K562 (cell line): ENCODE results near the gene NRCAM. TPM values are rescaled to one million over a fixed set of nuclear protein-coding genes. Genes with fewer than 3 reads are reported as not detected.

Experiments
- BACH1 ChIP-seq: fragments of 200-800 bp; sonication (Bioruptor generic); IDR thresholded peaks from 2 replicates; pipeline ENCODE4 v1.6.1; 2016; ENCODE audit warnings: missing genetic modification characterization, missing compliant biosample characterization
- CBX3 ChIP-seq, 2 experiments: IDR thresholded peaks; 1 replicate in 1 of 2; 2 replicates in 1 of 2; pipeline ENCODE4 v1.6.1; 2012; ENCODE audit warnings: inconsistent platforms in 2 of 2, low read length in 2 of 2, borderline replicate concordance in 1 of 2, control low read depth in 1 of 2
- CBX8 ChIP-seq: fragments of 200-600 bp; sonication (generic); IDR thresholded peaks from 2 replicates; pipeline ENCODE4 v1.6.1; 2012; ENCODE audit warnings: borderline replicate concordance, mixed run types, low read depth, mild to moderate bottlenecking, moderate library complexity, mixed read lengths, low read length, control low read depth, inconsistent platforms; ENCODE audit not compliant: poor library complexity, severe bottlenecking; ENCODE audit errors: extremely low read depth
- EZH2 ChIP-seq: IDR thresholded peaks from 2 replicates; pipeline ENCODE4 v1.6.1; 2012; ENCODE audit warnings: low read depth, mild to moderate bottlenecking, inconsistent platforms, low read length, borderline replicate concordance
- FOXM1 ChIP-seq, 2 experiments: fragments of 450-650 bp in 1 of 2; sonication (generic) in 1 of 2; formaldehyde crosslinking in 1 of 2; IDR thresholded peaks; 2 replicates each; pipeline versions ENCODE4 v1.6.1 to v1.9.0; 2017 to 2022; ENCODE audit warnings: low read depth in 2 of 2, mild to moderate bottlenecking in 2 of 2, missing genetic modification reagents in 1 of 2, moderate library complexity in 1 of 2
- GTF3C2 ChIP-seq: IDR thresholded peaks from 3 replicates; pipeline ENCODE4 v1.6.1; 2011; ENCODE audit warnings: borderline replicate concordance, mild to moderate bottlenecking, moderate library complexity; ENCODE audit not compliant: insufficient read length; ENCODE audit errors: extremely low read depth
- MAZ ChIP-seq, 2 experiments: fragments of 450-650 bp in 1 of 2; sonication (generic) in 1 of 2; formaldehyde crosslinking; IDR thresholded peaks in 1 of 2; conservative IDR thresholded peaks in 1 of 2; 2 replicates each; pipeline versions ENCODE4 v1.4.0 to v1.5.0; 2020; ENCODE audit warnings: mild to moderate bottlenecking in 1 of 2, missing genetic modification reagents in 1 of 2
- MYNN ChIP-seq, 2 experiments: sonication (generic); formaldehyde crosslinking in 1 of 2; IDR thresholded peaks; 2 replicates each; pipeline versions ENCODE4 v1.5.0 to v1.6.1; 2016 to 2020; ENCODE audit warnings: antibody characterized with exemption in 1 of 2, missing genetic modification reagents in 1 of 2
- NBN ChIP-seq: fragments of 450-650 bp; IDR thresholded peaks from 2 replicates; pipeline ENCODE4 v1.6.1; 2016; ENCODE audit warnings: low read depth, mild to moderate bottlenecking
- POLR2H ChIP-seq: IDR thresholded peaks from 2 replicates; pipeline ENCODE4 v1.6.1; 2016; ENCODE audit warnings: missing genetic modification characterization, low read depth, mild to moderate bottlenecking, control low read depth, missing compliant biosample characterization, moderate library complexity
- PPARD ChIP-seq: fragments of 250-450 bp; sonication (Bioruptor Pico); IDR thresholded peaks from 2 replicates; pipeline ENCODE4 v1.8.0; 2022; ENCODE audit warnings: inconsistent platforms, mild to moderate bottlenecking, moderate library complexity
- PTBP1 ChIP-seq: fragments of 200-400 bp; formaldehyde crosslinking; IDR thresholded peaks from 2 replicates; pipeline ENCODE4 v1.6.1; 2017; ENCODE audit warnings: low read depth, low read length
- SAFB2 ChIP-seq: fragments of 200-400 bp; formaldehyde crosslinking; IDR thresholded peaks from 2 replicates; pipeline ENCODE4 v1.6.1; 2018; ENCODE audit warnings: borderline replicate concordance, low read length, low read depth, moderate library complexity; ENCODE audit not compliant: severe bottlenecking
- SMC3 ChIP-seq: conservative IDR thresholded peaks from 2 replicates; pipeline ENCODE4 v1.6.1; 2011; ENCODE audit warnings: low read depth, low read length, improper control_type of control experiment; ENCODE audit not compliant: insufficient read depth
- SRSF3 ChIP-seq: fragments of 200-400 bp; formaldehyde crosslinking; IDR thresholded peaks from 2 replicates; pipeline ENCODE4 v1.6.1; 2016; ENCODE audit warnings: mild to moderate bottlenecking, low read length, moderate library complexity; ENCODE audit not compliant: insufficient read depth
- TCF7L2 ChIP-seq: fragments of 150-350 bp; IDR thresholded peaks from 2 replicates; pipeline ENCODE4 v1.6.1; 2016; ENCODE audit warnings: low read depth, mild to moderate bottlenecking, low read length, moderate library complexity
- ZNF263 ChIP-seq: sonication (generic); formaldehyde crosslinking; IDR thresholded peaks from 2 replicates; pipeline ENCODE4 v1.8.0; 2022; ENCODE audit warnings: mild to moderate bottlenecking, missing genetic modification reagents, borderline replicate concordance
- ZNF592 ChIP-seq: fragments of 450-650 bp; IDR thresholded peaks from 2 replicates; pipeline ENCODE4 v1.6.1; 2017; ENCODE audit warnings: antibody characterized with exemption, mild to moderate bottlenecking
- polyA plus RNA-seq, 8 experiments: library from polyadenylated mRNA; depleted of rRNA in 4 of 8; stranded (reverse) in 5 of 8; unstranded in 3 of 8; fragments of >200 nt; fragmentation: Nextera tagmentation in 2 of 8; fragmentation: Illumina TruSeq in 1 of 8; extraction: Ambion mirVana in 2 of 8; extraction: Trizol in 1 of 8; gene quantifications; 2 replicates each; pipeline versions ENCODE4 v1.2.1 to v1.2.3, GENCODE V29; 2011 to 2014; ENCODE audit warnings: inconsistent platforms in 1 of 8, missing spikeins in 1 of 8
- total RNA-seq, 7 experiments: library from RNA; depleted of rRNA in 6 of 7; stranded (reverse); fragments of >200 nt in 6 of 7; fragmentation: Illumina TruSeq in 2 of 7; extraction: Trizol in 2 of 7; gene quantifications; 2 replicates each; pipeline versions ENCODE4 v1.2.1 to v1.2.3, GENCODE V29; 2011 to 2021; ENCODE audit warnings: low replicate concordance in 1 of 7

Gene NRCAM
- total and polyA plus RNA-seq, 9 of the 15 experiments (the other 6 are each of a cell fraction or from before 2014, with no cell fraction given) = 0.03 to 0.54 (median 0.12) TPM; not detected in 1

GRCh38 chr7:108181073-108181985 lies 274.9 kb downstream of the NRCAM start (continued):
- TF ChIP-seq PPARD (CRISPR knock-in tag) (no peak), SRSF3 (no peak), SMC3 (peak; percentile 80), BACH1 (tag) (no peak), SAFB2 (no peak), ZNF263 (CRISPR knock-in tag) (no peak), CBX3 (IDR thresholded peaks at IDR 0.05; ENCODE audit: borderline replicate concordance in 1 of 2, low read length in 2 of 2) (no peak), MYNN (IDR thresholded peaks at IDR 0.05) (no peak), MYNN (CRISPR knock-in tag; IDR thresholded peaks at IDR 0.05) (no peak), CBX8 (no peak), NBN (peak; percentile 77; the same call in 1 of the 2 replicates), PTBP1 (no peak), TCF7L2 (no peak), EZH2 (no peak), MAZ (CRISPR knock-in tag; conservative IDR thresholded peaks at IDR 0.05 in 1 of 2, IDR thresholded peaks at IDR 0.05 in 1 of 2) (peak in 1 of 2 experiments; percentile 40; a peak in 1 of 4 replicates), POLR2H (tag) (peak; percentile 60; the same call in 1 of the 2 replicates), GTF3C2 (no peak), ZNF592 (0 out of 2 replicates have a peak, but pooled peaks have one; percentile 33), FOXM1 (IDR thresholded peaks at IDR 0.05; ENCODE audit: low read depth) (0 out of 2 replicates have a peak, but pooled peaks have one; percentile 22), FOXM1 (CRISPR knock-in tag; IDR thresholded peaks at IDR 0.05; ENCODE audit: low read depth) (no peak)
